HEK293 (cell line): ENCODE results near the gene RANBP1.

Experiments
- CTCF ChIA-PET: fragments of 350-600 bp; formaldehyde crosslinking; extraction: SDS; loops from one replicate; lab custom pipeline; 2021; ENCODE audit warnings: antibody characterized with exemption; lab: Yijun Ruan, JAX
- POLR2A ChIA-PET: fragments of 300-600 bp; formaldehyde crosslinking; extraction: SDS; loops from one replicate; lab custom pipeline; 2020; ENCODE audit warnings: antibody characterized with exemption, inconsistent platforms; lab: Yijun Ruan, JAX
- H3K27ac ChIP-seq: fragments of 200-500 bp; sonication (Bioruptor generic); 2 replicates; pipeline ENCODE4 v1.5.1; 2014; ENCODE audit warnings: low read depth, low read length, control low read depth, inconsistent platforms; ENCODE audit errors: extremely low read depth
- H3K36me3 ChIP-seq, 2 experiments: fragments of 200-500 bp in 1 of 2; sonication (Bioruptor generic) in 1 of 2; 1 replicate in 1 of 2; 2 replicates in 1 of 2; pipeline ENCODE4 v1.5.1; 2014 to 2017; ENCODE audit warnings: inconsistent platforms in 2 of 2, low read length in 2 of 2; ENCODE audit not compliant: control insufficient read depth in 2 of 2, insufficient read depth in 1 of 2
- H3K4me1 ChIP-seq: fragments of 200-500 bp; sonication (Bioruptor generic); 2 replicates; pipeline ENCODE4 v1.5.1; 2014; ENCODE audit warnings: mild to moderate bottlenecking, low read length, inconsistent platforms; ENCODE audit not compliant: control insufficient read depth, insufficient read depth
- H3K4me3 ChIP-seq: 2 replicates; pipeline ENCODE4 v1.5.1; 2011; ENCODE audit warnings: low read depth, mild to moderate bottlenecking, control low read depth, low read length, moderate library complexity
- H3K9me3 ChIP-seq: fragments of 200-500 bp; sonication (Bioruptor generic); 2 replicates; pipeline ENCODE4 v1.5.1; 2014; ENCODE audit warnings: low read depth, low read length, inconsistent platforms; ENCODE audit not compliant: control insufficient read depth, insufficient read depth
- EGR2 ChIP-seq: fragments of 450-650 bp; formaldehyde crosslinking; IDR thresholded peaks from 2 replicates; pipeline ENCODE4 v1.5.1; 2016; ENCODE audit warnings: low read depth, missing biosample characterization, missing genetic modification characterization
- KLF1 ChIP-seq: fragments of 450-650 bp; formaldehyde crosslinking; IDR thresholded peaks from 2 replicates; pipeline ENCODE4 v1.5.1; 2016; ENCODE audit warnings: missing biosample characterization, missing genetic modification characterization
- KLF17 ChIP-seq: fragments of 450-650 bp; formaldehyde crosslinking; IDR thresholded peaks from 2 replicates; pipeline ENCODE4 v1.5.1; 2016; ENCODE audit warnings: missing biosample characterization, missing genetic modification characterization
- PRDM2 ChIP-seq: fragments of 450-650 bp; formaldehyde crosslinking; IDR thresholded peaks from 2 replicates; pipeline ENCODE4 v1.5.1; 2016; ENCODE audit warnings: missing biosample characterization, missing genetic modification characterization, borderline replicate concordance
- WT1 ChIP-seq: fragments of 450-650 bp; formaldehyde crosslinking; IDR thresholded peaks from 2 replicates; pipeline ENCODE4 v1.5.1; 2016; ENCODE audit warnings: missing biosample characterization, missing genetic modification characterization
- ZBTB7A ChIP-seq: fragments of 450-650 bp; formaldehyde crosslinking; IDR thresholded peaks from 2 replicates; pipeline ENCODE4 v1.5.1; 2016; ENCODE audit warnings: low read depth, missing biosample characterization, missing genetic modification characterization
- ZFP41 ChIP-seq: fragments of 450-650 bp; formaldehyde crosslinking; IDR thresholded peaks from 2 replicates; pipeline ENCODE4 v1.5.1; 2016; ENCODE audit warnings: missing biosample characterization, missing genetic modification characterization, borderline replicate concordance
- ZNF114 ChIP-seq: fragments of 450-650 bp; formaldehyde crosslinking; IDR thresholded peaks from 2 replicates; pipeline ENCODE4 v1.5.0; 2017; ENCODE audit warnings: missing biosample characterization, missing genetic modification characterization
- ZNF138 ChIP-seq: fragments of 450-650 bp; formaldehyde crosslinking; IDR thresholded peaks from 2 replicates; pipeline ENCODE4 v1.5.1; 2016; ENCODE audit warnings: missing biosample characterization, missing genetic modification characterization, borderline replicate concordance
- ZNF24 ChIP-seq: fragments of 450-650 bp; formaldehyde crosslinking; IDR thresholded peaks from 2 replicates; pipeline ENCODE4 v1.5.1; 2016; ENCODE audit warnings: missing biosample characterization, missing genetic modification characterization
- ZNF366 ChIP-seq: fragments of 450-650 bp; formaldehyde crosslinking; conservative IDR thresholded peaks from 2 replicates; pipeline ENCODE4 v1.5.1; 2016; ENCODE audit warnings: missing biosample characterization, missing genetic modification characterization
- ZNF433 ChIP-seq: fragments of 450-650 bp; formaldehyde crosslinking; IDR thresholded peaks from 2 replicates; pipeline ENCODE4 v1.5.1; 2016; ENCODE audit warnings: missing biosample characterization, missing genetic modification characterization, low read depth
- ZNF501 ChIP-seq: fragments of 450-650 bp; formaldehyde crosslinking; IDR thresholded peaks from 2 replicates; pipeline ENCODE4 v1.5.1; 2016; ENCODE audit warnings: missing biosample characterization, missing genetic modification characterization
- ZNF600 ChIP-seq: fragments of 450-650 bp; formaldehyde crosslinking; IDR thresholded peaks from 2 replicates; pipeline ENCODE4 v1.5.1; 2016; ENCODE audit warnings: missing biosample characterization, missing genetic modification characterization
- ZNF621 ChIP-seq: fragments of 450-650 bp; formaldehyde crosslinking; IDR thresholded peaks from 2 replicates; pipeline ENCODE4 v1.5.1; 2017; ENCODE audit warnings: missing biosample characterization, missing genetic modification characterization
- ZNF623 ChIP-seq: fragments of 450-650 bp; formaldehyde crosslinking; IDR thresholded peaks from 2 replicates; pipeline ENCODE4 v1.5.1; 2016; ENCODE audit warnings: missing biosample characterization, missing genetic modification characterization
- ZNF692 ChIP-seq: fragments of 450-650 bp; formaldehyde crosslinking; IDR thresholded peaks from 2 replicates; pipeline ENCODE4 v1.5.1; 2016; ENCODE audit warnings: missing biosample characterization, missing genetic modification characterization
- ZNF704 ChIP-seq: fragments of 450-650 bp; formaldehyde crosslinking; IDR thresholded peaks from 2 replicates; pipeline ENCODE4 v1.5.1; 2016; ENCODE audit warnings: missing biosample characterization, missing genetic modification characterization
- ZNF707 ChIP-seq: fragments of 450-650 bp; formaldehyde crosslinking; IDR thresholded peaks from 2 replicates; pipeline ENCODE4 v1.5.1; 2016; ENCODE audit warnings: missing biosample characterization, missing genetic modification characterization
- ZNF776 ChIP-seq: fragments of 450-650 bp; formaldehyde crosslinking; IDR thresholded peaks from 2 replicates; pipeline ENCODE4 v1.5.0; 2017; ENCODE audit warnings: missing biosample characterization, missing genetic modification characterization, borderline replicate concordance
- ZNF785 ChIP-seq: fragments of 450-650 bp; formaldehyde crosslinking; IDR thresholded peaks from 2 replicates; pipeline ENCODE4 v1.5.1; 2016; ENCODE audit warnings: missing biosample characterization, missing genetic modification characterization
- ZSCAN30 ChIP-seq: fragments of 450-650 bp; IDR thresholded peaks from 2 replicates; pipeline ENCODE4 v1.5.1; 2018; ENCODE audit warnings: missing biosample characterization, mild to moderate bottlenecking, missing genetic modification characterization, moderate library complexity
- ZSCAN5A ChIP-seq: fragments of 450-650 bp; formaldehyde crosslinking; IDR thresholded peaks from 2 replicates; pipeline ENCODE4 v1.5.1; 2016; ENCODE audit warnings: missing biosample characterization, missing genetic modification characterization

The RANBP1 gene

GRCh38 chr22:20068640-20069039, 47.3 kb upstream of the RANBP1 start (continued):
- TF ChIP-seq ZNF621 (tag by site-specific recombination) (no peak), ZNF24 (no peak), ZNF692 (tag by site-specific recombination) (no peak)

GRCh38 chr22:20069331-20070042, 46.4 kb upstream of the RANBP1 start:
- TF ChIP-seq ZNF366 (tag by site-specific recombination) (peak; percentile 56), ZNF138 (no peak), PRDM2 (tag by site-specific recombination) (no peak)
- peaks cover 0 to 5% of the 10 kb centered on the region in 2 experiments; a peak in 1 of 3 replicates for H3K36me3 ChIP-seq
- ChIA-PET POLR2A (interaction anchor here (0.7 to 1.4 kb wide), 2 partner anchors 10 to 947 kb away, joined by 3 to 9 read pairs; partner anchors contain the start of genes DGCR2 and DGCR8), CTCF (interaction anchor here (0.6 to 0.9 kb wide), 4 partner anchors 27 to 55 kb away, joined by 3 read pairs; no protein-coding TSS in a partner anchor)
- H3K27ac ChIP-seq: no peak overlapping the region
- no peaks in the 10 kb centered on the region for H3K9me3 ChIP-seq
- no peaks in the 10 kb centered on the region for H3K4me1 ChIP-seq
- H3K4me3 ChIP-seq: no peak overlapping the region

GRCh38 chr22:20071524-20071972, 44.4 kb upstream of the RANBP1 start:
- Histone ChIP-seq H3K36me3 (no peaks in the 10 kb centered on the region), H3K9me3 (no peaks in the 10 kb centered on the region), H3K4me3 (no peak overlapping the region), H3K4me1 (no peaks in the 10 kb centered on the region), H3K27ac (no peak overlapping the region)
- POLR2A ChIA-PET: no interaction called here
- CTCF ChIA-PET: no interaction called here
- no peak for TF ChIP-seq ZNF600 (tag by site-specific recombination)
- TF ChIP-seq ZNF776 (tag by site-specific recombination): no peak
- no peak for TF ChIP-seq ZNF707 (tag by site-specific recombination)
- no peak for TF ChIP-seq ZNF785 (tag by site-specific recombination)
- TF ChIP-seq ZBTB7A: no peak
- no peak for TF ChIP-seq ZNF501
- TF ChIP-seq KLF1 (tag by site-specific recombination): no peak
- TF ChIP-seq EGR2 (tag by site-specific recombination): no peak
- no peak for TF ChIP-seq WT1 (tag by site-specific recombination)
- TF ChIP-seq ZNF114 (tag by site-specific recombination): no peak
- TF ChIP-seq ZSCAN30 (tag by site-specific recombination): no peak
- no peak for TF ChIP-seq ZSCAN5A (tag by site-specific recombination)
- no peak for TF ChIP-seq ZNF433 (tag by site-specific recombination)
- TF ChIP-seq ZFP41 (tag by site-specific recombination): no peak
- TF ChIP-seq ZNF623 (tag by site-specific recombination): no peak
- no peak for TF ChIP-seq KLF17 (tag by site-specific recombination)
- no peak for TF ChIP-seq ZNF704
